Cardiac fibroblast (primary cell): ENCODE measurements around the gene TMIGD3.

Experiments
- DNase-seq, 2 donors: peaks; one replicate each; pipeline versions ENCODE4 v3.0.0 to v3.0.0-alpha.2; 2010; ENCODE audit warnings: low read depth in 2 of 2
- H3K4me3 ChIP-seq, 2 donors: replicated peaks in 1 of 2; 1 replicate in 1 of 2; 2 replicates in 1 of 2; pipeline ENCODE4 v1.5.1; 2011; ENCODE audit warnings: low read depth in 2 of 2, low read length in 2 of 2, mild to moderate bottlenecking in 2 of 2, moderate library complexity in 1 of 2
- CTCF ChIP-seq: IDR thresholded peaks from one replicate; pipeline ENCODE4 v1.5.1; 2011; ENCODE audit warnings: low read depth, mild to moderate bottlenecking, low read length, inconsistent platforms

The TMIGD3 gene

GRCh38 chr1:111486431-111486830, 17.0 kb downstream of the TMIGD3 start:
- no peak overlapping the region for H3K4me3 ChIP-seq

GRCh38 chr1:111484391-111485026, 18.9 kb downstream of the TMIGD3 start:
- DNase-seq, result no peak
- TF ChIP-seq CTCF, result no peak
- no peak overlapping the region for H3K4me3 ChIP-seq

More at GRCh38 chr1:111486431-111486830, 17.0 kb downstream of the TMIGD3 start:
- TF ChIP-seq CTCF, result no peak
- DNase-seq, result no peak

- H3K4me3 ChIP-seq, result no peak overlapping the region
- no peak for TF ChIP-seq CTCF
- no peak for DNase-seq
These were observed 19.6 kb downstream of the TMIGD3 start for GRCh38 chr1:111483876-111484275.

DNA sequence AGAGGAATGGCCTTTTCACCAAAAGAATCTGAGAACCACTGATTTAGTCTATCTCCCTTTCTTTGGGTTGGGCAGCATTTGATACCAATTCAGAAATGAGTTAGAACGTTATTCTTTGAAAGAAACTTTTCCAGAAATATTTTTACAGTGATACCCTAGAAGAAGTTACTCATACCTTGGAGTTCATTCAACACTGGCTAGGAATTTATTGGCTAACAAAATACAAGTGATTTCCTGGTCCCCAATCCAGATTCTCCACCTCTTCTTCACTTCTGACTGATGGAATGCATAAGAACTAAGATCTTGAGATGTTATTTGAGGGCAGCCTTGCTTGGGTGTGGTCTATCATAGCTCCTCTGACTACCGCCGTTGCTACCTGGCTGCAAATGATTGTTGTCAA, 20.3 kb downstream of the TMIGD3 start:
- TF ChIP-seq CTCF, result no peak
- peak; percentile 24 to 49 for DNase-seq
- H3K4me3 ChIP-seq, result no peak overlapping the region

GRCh38 chr1:111481387-111482221, 21.8 kb downstream of the TMIGD3 start:
- no peak overlapping the region for H3K4me3 ChIP-seq
- peak; percentile 80 for TF ChIP-seq CTCF
- peak; percentile 80 to 83 for DNase-seq

DNA sequence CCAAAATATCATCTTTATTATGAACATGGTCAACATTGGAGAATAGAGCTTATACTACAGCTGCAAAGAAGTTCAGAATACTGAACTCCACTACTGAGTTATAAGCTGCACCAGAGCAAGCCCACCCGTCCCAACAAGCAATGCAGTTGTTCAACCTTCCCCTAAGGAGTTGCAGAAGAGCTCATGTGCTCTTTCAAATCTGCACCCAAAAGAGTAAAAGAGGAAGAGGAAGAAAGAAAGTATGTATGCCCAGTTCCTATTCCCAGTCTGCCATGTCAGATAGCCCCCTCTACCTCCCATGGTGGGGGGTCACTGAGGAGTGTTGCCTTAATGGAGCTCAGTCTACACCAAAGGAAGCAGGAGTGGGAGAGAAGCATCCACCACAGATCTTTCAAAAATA, 22.8 kb downstream of the TMIGD3 start:
- H3K4me3 ChIP-seq, result no peak overlapping the region
- TF ChIP-seq CTCF, result no peak
- no peak for DNase-seq
